ENCODE results near the gene ASB16.
"Not testable (repeated sequence)": the region's sequence is repeated elsewhere in the genome, so short reads cannot be mapped to it uniquely, and the experiment has no call there.

GRCh38 chr17:44143921-44144320 is 26.6 kb upstream of the ASB16 start:
- TF ChIP-seq PRDM15 (CRISPR knock-in tag; IDR thresholded peaks at IDR 0.05); ELF4 (CRISPR knock-in tag; IDR thresholded peaks at IDR 0.05; ENCODE audit: low read depth); GABPB1 (CRISPR knock-in tag; IDR thresholded peaks at IDR 0.05); ZNF532 (CRISPR knock-in tag; IDR thresholded peaks at IDR 0.05; ENCODE audit: borderline replicate concordance); ETV6 (CRISPR knock-in tag; IDR thresholded peaks at IDR 0.05); CTCF (IDR thresholded peaks at IDR 0.05); NR1H2 (CRISPR knock-in tag; IDR thresholded peaks at IDR 0.05); CBFB (CRISPR knock-in tag; IDR thresholded peaks at IDR 0.05; ENCODE audit: low read depth); KAT7 (CRISPR knock-in tag; IDR thresholded peaks at IDR 0.05; ENCODE audit: borderline replicate concordance); SMAD3 (CRISPR knock-in tag; IDR thresholded peaks at IDR 0.05; ENCODE audit: borderline replicate concordance): not testable (repeated sequence)
